GF-D8 (cell line): ENCODE measurements around the gene APLP1.
"Not testable (repeated sequence)": the region's sequence is repeated elsewhere in the genome, so short reads cannot be mapped to it uniquely, and the experiment has no call there.

ENCODE experiments used
- DNase-seq: peaks from one replicate; lab custom pipeline; 2025; lab: John Stamatoyannopoulos, UW

APLP1 gene

GRCh38 chr19:35852029-35852780 lies 16.2 kb upstream of the APLP1 start, which contains the start of gene NPHS1:
NPHS1 (minus strand) TSS chr19:35852504; CDS start chr19:35851837, 667 bp downstream.
- DNase-seq = no peak

DNA sequence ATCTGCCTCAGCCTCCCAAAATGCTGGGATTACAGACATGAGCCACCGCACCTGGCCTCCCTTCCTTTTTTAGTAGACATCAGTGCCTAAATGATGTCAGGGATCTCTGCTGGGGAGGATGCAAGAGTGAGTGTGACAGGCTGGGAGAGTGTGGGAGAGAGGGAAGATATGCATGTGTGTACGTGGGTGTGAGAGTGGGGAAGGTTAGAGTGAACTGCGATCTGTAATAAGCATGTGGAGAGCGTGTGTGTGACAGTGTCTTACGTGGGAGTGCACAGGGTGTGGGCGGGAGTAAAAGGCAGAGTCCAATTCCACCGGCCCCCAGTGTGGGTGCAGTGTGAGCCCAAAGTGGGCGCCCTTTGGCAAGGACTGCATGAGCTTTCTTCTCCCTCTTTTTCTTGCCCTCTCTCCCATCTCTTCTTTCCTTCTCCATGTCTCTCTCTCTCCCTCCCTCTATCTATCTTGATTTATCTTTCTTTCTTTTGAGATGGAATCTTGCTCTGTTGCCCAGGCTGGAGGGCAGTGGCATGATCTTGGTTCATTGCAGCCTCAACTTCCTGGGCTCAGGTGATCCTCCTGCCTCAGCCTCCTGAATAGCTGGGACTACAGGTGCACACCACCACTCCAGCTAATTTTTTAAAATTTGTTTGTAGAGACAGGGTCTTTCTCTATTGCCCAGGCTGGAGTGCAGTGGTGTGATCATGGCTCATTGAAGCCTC lies 15.2 kb upstream of the APLP1 start:
- DNase-seq = no peak

- no peak for DNase-seq
These were observed 11.7 kb upstream of the APLP1 start, which contains the start of gene KIRREL2 for GRCh38 chr19:35856546-35857149. KIRREL2 (plus strand) TSS chr19:35856911; CDS start chr19:35857120, 209 bp downstream.

- no peak for DNase-seq
These were observed 10.1 kb upstream of the APLP1 start for GRCh38 chr19:35858311-35858710.

GRCh38 chr19:35859414-35859813 lies 9.0 kb upstream of the APLP1 start:
- no peak for DNase-seq

- no peak for DNase-seq
These were observed 7.9 kb upstream of the APLP1 start for GRCh38 chr19:35860436-35860817.

GRCh38 chr19:35860818-35861639 lies 7.3 kb upstream of the APLP1 start:
- no peak for DNase-seq

DNA sequence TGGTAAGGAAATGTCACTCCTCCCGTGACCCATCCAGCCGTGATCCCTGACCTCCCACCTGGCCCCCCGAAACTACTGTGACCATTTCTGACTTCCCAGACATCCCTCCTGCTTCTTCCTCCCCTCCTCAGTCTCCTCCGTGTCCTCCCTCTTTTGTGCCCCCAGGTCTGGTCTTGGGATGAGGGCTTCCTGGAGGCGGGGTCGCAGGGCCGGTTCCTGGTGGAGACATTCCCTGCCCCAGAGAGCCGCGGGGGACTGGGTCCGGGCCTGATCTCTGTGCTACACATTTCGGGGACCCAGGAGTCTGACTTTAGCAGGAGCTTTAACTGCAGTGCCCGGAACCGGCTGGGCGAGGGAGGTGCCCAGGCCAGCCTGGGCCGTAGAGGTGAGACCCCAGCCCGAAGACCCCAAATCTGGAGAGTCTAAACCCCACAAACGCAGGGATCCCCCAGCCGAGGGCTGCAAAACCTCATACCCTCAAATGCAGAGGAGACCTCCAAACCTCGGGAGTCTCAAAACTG lies 6.7 kb upstream of the APLP1 start:
- DNase-seq = no peak

DNA sequence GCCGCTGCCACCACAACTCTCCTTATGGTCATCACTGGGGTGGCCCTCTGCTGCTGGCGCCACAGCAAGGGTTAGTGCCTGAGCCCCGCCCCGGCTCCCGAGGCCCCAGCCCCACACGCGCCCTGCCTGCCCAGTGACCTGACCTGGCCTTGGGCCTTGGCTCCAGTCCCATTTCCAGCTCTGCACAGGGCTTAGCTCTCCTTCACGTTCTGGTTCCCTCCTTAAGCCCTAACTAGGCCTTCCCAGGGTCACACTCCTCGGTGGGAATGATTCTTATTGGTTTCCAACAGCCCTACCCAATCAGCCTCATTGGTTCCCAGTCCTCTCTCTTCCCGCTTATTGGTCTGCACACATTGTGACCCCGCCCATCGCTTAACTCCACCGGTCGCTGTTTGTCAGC lies 5.8 kb upstream of the APLP1 start:
- DNase-seq = no peak

DNA sequence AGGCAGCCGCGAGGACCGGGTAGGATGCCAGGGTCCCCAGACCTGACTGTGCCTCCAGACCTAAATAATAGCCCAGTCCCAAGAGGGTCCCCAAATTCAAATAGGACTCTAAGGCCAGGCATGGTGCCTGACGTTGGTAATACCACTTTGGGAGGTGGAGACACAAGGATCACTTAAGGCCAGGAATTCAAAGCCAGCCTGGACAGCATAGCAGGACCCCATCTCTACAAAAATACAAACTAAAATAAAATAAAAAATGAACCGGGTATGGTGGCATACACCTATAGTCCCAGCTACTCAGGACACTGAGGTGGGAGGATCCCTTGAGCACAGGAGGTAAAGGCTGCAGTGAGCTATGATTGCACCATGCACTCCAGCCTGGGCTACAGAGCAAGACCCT lies 5.4 kb upstream of the APLP1 start:
- no peak for DNase-seq

GRCh38 chr19:35868823-35869326 lies 501 bp downstream of the APLP1 start:
- DNase-seq = no peak

DNA sequence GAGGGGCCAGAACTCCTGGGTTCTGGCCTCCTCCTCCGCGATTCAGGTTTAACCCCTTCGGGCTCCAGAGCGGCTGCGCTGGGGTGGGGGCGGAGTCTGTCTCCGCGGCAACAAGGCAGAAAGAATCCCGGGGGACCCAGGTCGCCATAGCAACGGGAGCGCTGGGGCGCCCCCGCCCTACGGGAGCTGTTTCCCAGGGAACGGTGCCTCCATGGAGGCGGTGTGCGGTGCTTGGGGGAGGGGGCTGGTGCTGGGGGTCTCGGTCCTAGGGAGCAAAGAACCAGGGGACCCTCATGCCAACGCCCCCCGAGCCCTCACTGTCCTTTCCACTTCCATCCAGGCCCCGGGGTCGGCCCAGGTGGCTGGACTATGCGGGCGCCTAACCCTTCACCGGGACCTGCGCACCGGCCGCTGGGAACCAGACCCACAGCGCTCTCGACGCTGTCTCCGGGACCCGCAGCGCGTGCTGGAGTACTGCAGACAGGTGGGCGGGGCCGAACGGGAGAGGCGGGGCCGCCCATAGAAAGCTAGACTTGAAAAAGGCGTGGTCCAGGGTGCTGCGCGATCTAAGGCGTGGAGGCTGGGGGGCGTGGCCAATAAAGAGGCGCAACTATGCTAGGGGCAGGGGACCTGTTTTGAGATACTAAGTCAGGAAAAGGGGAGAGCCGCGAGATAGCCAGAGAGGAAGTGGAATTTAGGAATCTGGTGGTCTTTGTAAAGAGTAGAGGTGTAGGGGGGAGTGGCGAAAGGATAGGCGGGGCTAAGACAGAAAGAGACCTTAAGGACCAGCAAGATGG lies 1.2 kb downstream of the APLP1 start:
- no peak for DNase-seq

DNA sequence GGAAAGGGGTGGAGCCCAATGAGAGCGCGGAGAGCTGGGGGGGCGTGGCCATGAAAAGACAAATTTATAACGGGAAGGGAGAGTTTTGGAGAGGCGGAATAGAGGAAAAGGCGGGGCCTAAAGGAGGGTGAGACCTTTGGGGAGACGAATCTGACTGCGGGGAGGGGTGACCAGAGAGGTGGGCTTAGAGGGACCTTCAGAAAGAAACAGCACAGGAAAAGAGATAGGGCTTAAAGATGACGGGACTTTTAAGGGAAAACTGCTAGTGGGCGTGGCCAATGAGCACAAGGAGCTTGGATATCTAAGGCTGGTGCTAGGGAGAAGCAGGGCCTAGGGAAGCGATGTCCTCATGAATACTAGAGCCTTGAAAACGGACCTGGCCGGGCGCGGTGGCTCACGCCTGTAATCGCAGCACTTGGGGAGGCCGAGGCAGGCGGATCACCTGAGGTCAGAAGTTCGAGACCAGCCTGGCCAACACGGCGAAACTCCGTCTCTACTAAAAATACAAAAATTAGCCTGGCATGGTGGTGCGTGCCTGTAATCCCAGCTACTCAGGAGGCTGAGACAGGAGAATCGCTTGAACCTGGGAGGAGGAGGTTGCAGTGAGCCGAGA lies 1.9 kb downstream of the APLP1 start:
- DNase-seq = not testable (repeated sequence)

GRCh38 chr19:35870798-35871197 lies 2.4 kb downstream of the APLP1 start:
- DNase-seq = no peak

- no peak for DNase-seq
These were observed 3.2 kb downstream of the APLP1 start for GRCh38 chr19:35871611-35872010.

DNA sequence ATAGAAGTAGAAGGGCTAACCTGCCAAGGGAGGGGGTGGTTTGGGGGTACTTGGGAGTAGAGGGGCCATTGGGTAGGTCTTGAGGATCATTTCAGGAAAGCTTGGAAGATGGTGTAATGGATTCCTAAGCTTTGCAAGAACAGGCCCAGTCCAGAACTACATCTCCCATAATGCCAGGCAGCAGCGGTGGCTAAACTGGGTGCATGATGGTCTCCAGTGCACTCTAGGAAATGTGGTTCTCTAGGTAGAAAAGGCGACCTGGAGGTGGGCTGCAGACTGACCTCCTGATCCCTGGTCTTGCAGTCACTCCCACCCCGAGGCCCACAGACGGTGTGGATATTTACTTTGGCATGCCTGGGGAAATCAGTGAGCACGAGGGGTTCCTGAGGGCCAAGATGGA lies 3.8 kb downstream of the APLP1 start:
- DNase-seq = no peak

DNA sequence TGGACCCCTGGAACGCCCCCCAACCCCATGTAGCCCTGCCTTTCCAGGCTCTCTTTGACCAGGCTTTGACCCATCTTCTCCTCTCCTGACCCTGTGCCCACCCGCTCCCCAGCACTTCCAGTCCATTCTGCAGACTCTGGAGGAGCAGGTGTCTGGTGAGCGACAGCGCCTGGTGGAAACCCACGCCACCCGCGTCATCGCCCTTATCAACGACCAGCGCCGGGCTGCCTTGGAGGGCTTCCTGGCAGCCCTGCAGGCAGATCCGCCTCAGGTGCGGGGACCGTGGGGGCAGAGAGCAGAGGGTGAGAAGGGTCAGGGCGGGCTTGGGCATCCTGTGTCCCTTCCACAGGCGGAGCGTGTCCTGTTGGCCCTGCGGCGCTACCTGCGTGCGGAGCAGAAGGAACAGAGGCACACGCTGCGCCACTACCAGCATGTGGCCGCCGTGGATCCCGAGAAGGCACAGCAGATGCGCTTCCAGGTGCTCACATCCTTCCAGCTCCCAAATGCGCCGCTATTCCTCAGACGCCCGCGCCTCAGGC lies 6.1 kb downstream of the APLP1 start:
- no peak for DNase-seq

DNA sequence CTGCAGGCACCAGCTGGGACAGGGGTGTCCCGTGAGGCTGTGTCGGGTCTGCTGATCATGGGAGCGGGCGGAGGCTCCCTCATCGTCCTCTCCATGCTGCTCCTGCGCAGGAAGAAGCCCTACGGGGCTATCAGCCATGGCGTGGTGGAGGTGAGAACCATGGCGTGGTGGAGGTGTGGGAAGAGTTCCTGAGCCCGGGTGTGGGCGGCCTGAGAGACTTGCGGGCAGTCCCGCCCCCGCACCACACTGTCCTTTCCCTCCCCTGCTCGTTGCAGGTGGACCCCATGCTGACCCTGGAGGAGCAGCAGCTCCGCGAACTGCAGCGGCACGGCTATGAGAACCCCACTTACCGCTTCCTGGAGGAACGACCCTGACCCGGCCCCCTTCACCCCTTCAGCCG lies 10.7 kb downstream of the APLP1 start:
- no peak for DNase-seq

DNA sequence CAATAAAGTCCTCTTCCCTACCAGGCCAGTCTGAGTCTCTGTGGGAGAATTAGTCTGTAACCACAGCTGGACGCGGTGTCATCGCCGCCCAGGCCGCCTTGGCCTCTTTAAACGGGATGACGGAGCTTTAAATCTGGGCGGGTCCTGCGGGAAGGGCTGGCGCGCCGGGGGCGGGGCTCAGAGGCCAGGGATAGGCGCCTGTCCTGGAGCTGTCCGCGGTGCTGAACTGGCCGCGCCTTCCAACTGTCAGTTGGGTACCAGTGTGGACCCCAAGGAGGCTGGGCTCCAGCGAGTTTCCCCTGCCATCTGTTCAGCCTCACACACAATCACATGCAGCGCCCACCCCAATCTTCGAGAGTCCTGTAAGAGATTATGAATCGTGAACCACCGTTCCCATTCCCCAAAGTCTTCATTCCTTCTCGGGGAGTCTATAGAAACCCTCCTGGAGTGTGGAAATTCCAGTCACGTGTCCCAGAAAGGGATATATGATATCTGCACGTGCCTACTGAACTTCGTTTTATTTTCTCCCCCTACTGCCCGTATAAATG lies 11.5 kb downstream of the APLP1 start:
- no peak for DNase-seq
